PC-3 (cell line): ENCODE data around the gene AUTS2. TPM values are rescaled to one million over a fixed set of nuclear protein-coding genes. Genes with fewer than 3 reads are reported as not detected.

ENCODE experiments used
- ATAC-seq: fragments of 200-7000 bp; cut with Tn5 transposase; 2 replicates; pipeline ENCODE4 v1.9.1; 2020; ENCODE audit warnings: mild to moderate bottlenecking, moderate library complexity
- BruUV-seq: library from RNA; stranded (reverse); fragments of 400-500 nt; replicated peaks from 2 replicates; lab custom pipeline; 2021; lab: Mats Ljungman, UMichigan
- CTCF ChIA-PET: fragments of 300-600 bp; sonication (Branson Sonifier 250); formaldehyde crosslinking; loops from one replicate; lab custom pipeline; 2022; ENCODE audit warnings: antibody characterized with exemption; lab: Charles Lee
- POLR2A ChIA-PET: fragments of 300-600 bp; sonication (Branson Sonifier 250); formaldehyde crosslinking; loops from one replicate; lab custom pipeline; 2022; ENCODE audit warnings: antibody characterized with exemption; ENCODE audit not compliant: unreplicated experiment; lab: Charles Lee
- DNase-seq: peaks from one replicate; pipeline ENCODE4 v3.0.0-alpha.2; 2015
- H2AFZ ChIP-seq: fragments of 300-600 bp; sonication (generic); 2 replicates; pipeline ENCODE4 v1.6.0; 2016; ENCODE audit warnings: antibody characterized with exemption, low read length
- H3F3A ChIP-seq: fragments of 300-600 bp; sonication (generic); one replicate; pipeline ENCODE4 v1.6.0; 2017; ENCODE audit warnings: antibody characterized with exemption, low read length, control low read depth, mild to moderate bottlenecking; ENCODE audit not compliant: unreplicated experiment
- H3K27ac ChIP-seq: fragments of 300-600 bp; sonication (generic); 2 replicates; pipeline ENCODE4 v1.5.1; 2016; ENCODE audit warnings: mild to moderate bottlenecking, low read length
- H3K27me3 ChIP-seq: fragments of 300-600 bp; sonication (generic); 2 replicates; pipeline ENCODE4 v1.6.1; 2016; ENCODE audit warnings: low read length, mixed read lengths
- H3K36me3 ChIP-seq: fragments of 300-600 bp; sonication (generic); 2 replicates; pipeline ENCODE4 v1.6.1; 2016; ENCODE audit warnings: low read depth, mixed run types, low read length, mixed read lengths
- H3K4me1 ChIP-seq: fragments of 300-600 bp; sonication (generic); 2 replicates; pipeline ENCODE4 v1.5.1; 2016; ENCODE audit warnings: low read length; ENCODE audit not compliant: insufficient read depth
- H3K4me2 ChIP-seq: fragments of 300-600 bp; sonication (generic); 2 replicates; pipeline ENCODE4 v1.6.0; 2016; ENCODE audit warnings: low read length
- H3K4me3 ChIP-seq: fragments of 300-600 bp; sonication (generic); 2 replicates; pipeline ENCODE4 v1.5.1; 2016; ENCODE audit warnings: mild to moderate bottlenecking, low read length, mixed read lengths
- H3K79me2 ChIP-seq: fragments of 300-600 bp; sonication (generic); 2 replicates; pipeline ENCODE4 v1.6.1; 2017; ENCODE audit warnings: low read length, mixed read lengths
- H3K9ac ChIP-seq: fragments of 300-600 bp; sonication (generic); 2 replicates; pipeline ENCODE4 v1.6.0; 2016; ENCODE audit warnings: mild to moderate bottlenecking, low read length
- H3K9me2 ChIP-seq: fragments of 300-600 bp; sonication (generic); replicated peaks from 2 replicates; pipeline ENCODE4 v1.6.1; 2016; ENCODE audit warnings: mixed run types, low read length, mixed read lengths
- H3K9me3 ChIP-seq: fragments of 300-600 bp; sonication (generic); 2 replicates; pipeline ENCODE4 v1.6.1; 2016; ENCODE audit warnings: low read length, mixed read lengths
- H4K20me1 ChIP-seq: fragments of 300-600 bp; sonication (generic); 2 replicates; pipeline ENCODE4 v1.6.1; 2016; ENCODE audit warnings: low read length, mixed read lengths
- CTCF ChIP-seq: fragments of 300-600 bp; sonication (generic); conservative IDR thresholded peaks from 2 replicates; pipeline ENCODE4 v1.5.1; 2017; ENCODE audit warnings: antibody characterized with exemption, low read depth, mild to moderate bottlenecking, low read length
- EZH2 ChIP-seq: fragments of 300-600 bp; sonication (generic); IDR thresholded peaks from one replicate; pipeline ENCODE4 v1.6.1; 2017; ENCODE audit warnings: antibody characterized with exemption, mild to moderate bottlenecking, low read length; ENCODE audit not compliant: unreplicated experiment
- EZH2phosphoT487 ChIP-seq: fragments of 300-600 bp; sonication (generic); IDR thresholded peaks from 2 replicates; pipeline ENCODE4 v1.6.1; 2018; ENCODE audit warnings: mild to moderate bottlenecking, antibody characterized with exemption, low read length, borderline replicate concordance
- intact Hi-C: fragments of 100-400 bp; cut with micrococcal nuclease; formaldehyde crosslinking; loops from 2 replicates; pipeline ENCODE4 v1.9.0; 2023
- total RNA-seq: library from RNA; depleted of rRNA; stranded (reverse); fragments of >200 nt; gene quantifications from 2 replicates; pipeline ENCODE4 v1.2.3, GENCODE V29; 2014

AUTS2 gene
- total RNA-seq, 1 experiment from 2014 or later: not detected

GRCh38 chr7:70419526-70420380, 821.5 kb downstream of the AUTS2 start:
- Histone ChIP-seq H3K4me3 (no peak overlapping the region), H3K27me3 (no peaks in the 10 kb centered on the region), H3K9me3 (no peaks in the 10 kb centered on the region), H3K36me3 (no peaks in the 10 kb centered on the region), H3F3A (no peaks in the 10 kb centered on the region), H3K4me1 (no peaks in the 10 kb centered on the region), H4K20me1 (no peaks in the 10 kb centered on the region), H3K9ac (no peak overlapping the region), H3K9me2 (no peaks in the 10 kb centered on the region), H3K4me2 (no peak overlapping the region), H3K79me2 (no peaks in the 10 kb centered on the region), H3K27ac (no peak overlapping the region), H2AFZ (no peak overlapping the region)
- CTCF ChIA-PET: no interaction called here
- no TSS peak for BruUV-seq
- intact Hi-C loops: no loop called here
- ATAC-seq (no peak), DNase-seq (no peak)
- POLR2A ChIA-PET: no interaction called here
- no peak for TF ChIP-seq EZH2phosphoT487
- TF ChIP-seq CTCF: no peak
- no peak for TF ChIP-seq EZH2

GRCh38 chr7:70420381-70420662, 822.0 kb downstream of the AUTS2 start:
- no peak for TF ChIP-seq EZH2
- no peak for TF ChIP-seq CTCF
- no peak for TF ChIP-seq EZH2phosphoT487
- H3K79me2 ChIP-seq: no peaks in the 10 kb centered on the region
- H3K9ac ChIP-seq: no peak overlapping the region
- no peak for ATAC-seq
- H4K20me1 ChIP-seq: no peaks in the 10 kb centered on the region
- intact Hi-C loops: no loop called here
- ChIA-PET CTCF (no interaction called here), POLR2A (no interaction called here)
- no peak overlapping the region for H3K4me2 ChIP-seq
- DNase-seq: no peak
- BruUV-seq: no TSS peak
- no peaks in the 10 kb centered on the region for H3K9me3 ChIP-seq
- H3K27ac ChIP-seq: no peak overlapping the region
- no peaks in the 10 kb centered on the region for H3K36me3 ChIP-seq
- no peaks in the 10 kb centered on the region for H3K27me3 ChIP-seq
- no peaks in the 10 kb centered on the region for H3F3A ChIP-seq
- no peak overlapping the region for H2AFZ ChIP-seq
- H3K4me1 ChIP-seq: no peaks in the 10 kb centered on the region
- H3K9me2 ChIP-seq: no peaks in the 10 kb centered on the region
- no peak overlapping the region for H3K4me3 ChIP-seq

DNA sequence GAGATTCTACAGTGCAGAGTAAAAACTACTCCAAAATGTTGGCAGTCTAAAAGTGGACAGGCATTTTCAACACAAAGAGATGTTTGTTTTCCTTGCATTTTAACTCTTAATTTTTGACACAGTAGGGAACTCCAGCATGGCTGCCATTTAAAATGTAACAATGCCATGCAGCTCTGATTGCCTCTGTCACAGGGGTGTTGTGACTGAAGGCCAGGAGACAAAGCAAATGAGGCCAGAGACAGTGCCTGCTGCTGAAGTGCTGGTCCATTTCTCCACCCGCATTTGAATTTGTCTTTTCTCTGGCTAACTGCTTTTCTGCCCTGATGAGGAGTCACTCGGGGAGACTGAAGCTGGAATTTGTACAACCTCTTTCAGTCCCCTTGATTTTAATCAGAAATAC, 823.0 kb downstream of the AUTS2 start:
- no peaks in the 10 kb centered on the region for H3K27me3 ChIP-seq
- no peak overlapping the region for H3K9ac ChIP-seq
- POLR2A ChIA-PET: no interaction called here
- no peaks in the 10 kb centered on the region for H3K79me2 ChIP-seq
- ATAC-seq (no peak), DNase-seq (no peak)
- intact Hi-C loops: no loop called here
- TF ChIP-seq EZH2 (no peak), CTCF (no peak), EZH2phosphoT487 (no peak)
- BruUV-seq: no TSS peak
- no peaks in the 10 kb centered on the region for H3F3A ChIP-seq
- H3K36me3 ChIP-seq: no peaks in the 10 kb centered on the region
- H3K4me1 ChIP-seq: no peaks in the 10 kb centered on the region
- H3K4me2 ChIP-seq: no peak overlapping the region
- no peaks in the 10 kb centered on the region for H4K20me1 ChIP-seq
- H3K9me2 ChIP-seq: no peaks in the 10 kb centered on the region
- CTCF ChIA-PET: no interaction called here
- H3K9me3 ChIP-seq: no peaks in the 10 kb centered on the region
- no peak overlapping the region for H2AFZ ChIP-seq
- no peak overlapping the region for H3K4me3 ChIP-seq
- H3K27ac ChIP-seq: no peak overlapping the region
